Erythroblast (primary cell): Measurements from ENCODE around the gene TBC1D23.

Experiments
- GATA1 ChIP-seq: IDR thresholded peaks from 2 replicates; pipeline ENCODE4 v1.6.1; 2011; ENCODE audit warnings: low read depth, mild to moderate bottlenecking, control low read depth, low read length, moderate library complexity
- POLR2A ChIP-seq: IDR thresholded peaks from 2 replicates; pipeline ENCODE4 v1.6.1; 2011; ENCODE audit warnings: mild to moderate bottlenecking, low read length

GRCh38 chr3:100360757-100361496, 100.1 kb downstream of the TBC1D23 start:
- no peak for TF ChIP-seq POLR2A
- TF ChIP-seq GATA1: no peak
